Sigmoid colon (tissue), 7 donors: ENCODE measurements around the gene SDF2. TPM values are rescaled to one million over a fixed set of nuclear protein-coding genes. Genes with fewer than 3 reads are reported as not detected.

Experiments
- DNase-seq: peaks from one replicate; pipeline ENCODE4 v3.0.0-alpha.2; 2019
- H3K27ac ChIP-seq, 4 donors: fragments of 200-600 bp; sonication (generic); one replicate each; pipeline ENCODE4 v1.5.1; 2016 to 2019; ENCODE audit warnings: mild to moderate bottlenecking in 1 of 4
- H3K27me3 ChIP-seq, 3 donors: fragments of 200-600 bp; sonication (generic); one replicate each; pipeline ENCODE4 v1.5.1; 2019; ENCODE audit warnings: mild to moderate bottlenecking in 1 of 3
- H3K36me3 ChIP-seq, 4 donors: fragments of 200-600 bp; sonication (generic); one replicate each; pipeline ENCODE4 v1.5.1; 2016 to 2019
- H3K4me1 ChIP-seq, 4 donors: fragments of 200-600 bp; sonication (generic); one replicate each; pipeline ENCODE4 v1.5.1; 2017 to 2019
- H3K4me3 ChIP-seq, 4 donors: fragments of 200-600 bp; sonication (generic); one replicate each; pipeline ENCODE4 v1.5.1; 2017 to 2019; ENCODE audit warnings: mild to moderate bottlenecking in 2 of 4, moderate library complexity in 1 of 4
- H3K9me3 ChIP-seq, 4 donors: fragments of 200-600 bp in 3 of 4; sonication (generic) in 3 of 4; one replicate each; pipeline versions ENCODE4 v1.5.1 to v1.6.1; 2013 to 2019
- EP300 ChIP-seq, 4 donors: sonication (generic); formaldehyde crosslinking; IDR thresholded peaks; one replicate each; pipeline ENCODE4 v1.6.1; 2017; ENCODE audit warnings: antibody characterized with exemption in 4 of 4
- POLR2A ChIP-seq, 2 donors: fragments of 450-650 bp; IDR thresholded peaks; one replicate each; pipeline ENCODE4 v1.6.1; 2016; ENCODE audit warnings: antibody characterized with exemption in 2 of 2, mild to moderate bottlenecking in 2 of 2, moderate library complexity in 2 of 2
- POLR2AphosphoS5 ChIP-seq, 4 donors: sonication (generic); formaldehyde crosslinking; IDR thresholded peaks; one replicate each; pipeline ENCODE4 v1.6.1; 2017; ENCODE audit warnings: antibody characterized with exemption in 4 of 4
- WGBS, 2 donors: extraction: QIAGEN DNeasy Blood & Tissue Kit; methylation state at CpG; one replicate each; pipeline ENCODE4 v1.1.7; 2013; 5-methylcytosine and 5-hydroxymethylcytosine counted together
- intact Hi-C: fragments of 100-400 bp; cut with DNase I; formaldehyde crosslinking; loops from one replicate; pipeline ENCODE4 v1.15.1; 2023
- polyA plus RNA-seq, 3 donors: library from polyadenylated mRNA; stranded (reverse); fragments of 200-250 nt; gene quantifications; one replicate each; pipeline ENCODE4 v1.2.3, GENCODE V29; 2013
- total RNA-seq, 4 donors: library from RNA; depleted of rRNA; stranded (reverse); fragments of >200 nt; gene quantifications; one replicate each; pipeline ENCODE4 v1.1.0, GENCODE V29; 2016
- TF ChIP-seq, protein P1 (sequence below), 4 experiments: fragments of 450-650 bp in 3 of 4; fragments of 200-600 bp in 1 of 4; IDR thresholded peaks; one replicate each; pipeline ENCODE4 v1.5.1; 2016 to 2019; ENCODE audit warnings: antibody characterized with exemption in 4 of 4, mild to moderate bottlenecking in 3 of 4, moderate library complexity in 2 of 4
- donor health status: healthy with polysubstance abuse.
- donor health status: Bipolar disorder and iron deficiency.
- donor health status: healthy.

SDF2 gene
- total and polyA plus RNA-seq, 7 donors: 41.8 to 61.8 (median 51.0) TPM

DNA sequence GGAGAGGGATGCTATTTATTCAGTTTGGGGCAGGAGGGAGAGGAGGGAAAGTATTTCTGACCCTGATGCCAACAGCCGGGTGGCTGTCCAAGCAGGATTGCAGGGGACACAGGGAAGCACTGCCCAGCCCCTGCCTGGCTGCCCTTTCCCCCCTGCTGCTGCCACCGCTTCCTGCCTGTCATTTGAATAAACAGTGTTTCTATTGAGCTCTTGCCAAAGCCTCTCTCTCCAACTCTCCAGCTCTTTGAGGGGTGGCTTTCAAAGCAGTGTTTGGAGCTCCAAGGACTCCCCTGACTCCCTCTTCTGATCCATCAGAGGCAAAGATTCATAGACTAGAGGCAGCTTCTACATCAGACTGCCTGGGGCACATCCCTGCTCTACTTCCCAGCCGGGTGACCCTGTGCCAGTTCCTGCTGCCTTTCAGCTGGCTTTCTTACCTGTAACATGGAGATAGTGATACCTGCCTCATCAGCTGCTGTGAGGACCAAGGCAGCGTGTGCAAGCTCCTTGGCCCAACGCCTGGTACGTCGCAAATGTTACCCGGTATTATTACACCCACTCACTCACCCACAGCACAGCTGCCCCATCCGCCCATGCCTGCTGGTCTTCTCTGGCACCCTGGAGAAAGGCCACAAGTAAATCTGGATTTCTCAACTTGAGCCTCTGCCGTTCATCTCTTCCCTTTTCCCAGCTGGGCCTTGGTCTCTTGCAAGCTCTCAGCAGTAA is 40.5 kb upstream of the SDF2 start:
- 77 to 85% methylated on average over 10 of the region's 10 CpGs for WGBS, 2 donors
- H3K9me3 ChIP-seq: no peaks in the 10 kb centered on the region
- H3K4me3 ChIP-seq: no peak overlapping the region
- H3K27me3 ChIP-seq: no peaks in the 10 kb centered on the region
- DNase-seq: no peak
- TF ChIP-seq POLR2AphosphoS5 (IDR thresholded peaks at IDR 0.05): no peak
- TF ChIP-seq, protein P1, sequence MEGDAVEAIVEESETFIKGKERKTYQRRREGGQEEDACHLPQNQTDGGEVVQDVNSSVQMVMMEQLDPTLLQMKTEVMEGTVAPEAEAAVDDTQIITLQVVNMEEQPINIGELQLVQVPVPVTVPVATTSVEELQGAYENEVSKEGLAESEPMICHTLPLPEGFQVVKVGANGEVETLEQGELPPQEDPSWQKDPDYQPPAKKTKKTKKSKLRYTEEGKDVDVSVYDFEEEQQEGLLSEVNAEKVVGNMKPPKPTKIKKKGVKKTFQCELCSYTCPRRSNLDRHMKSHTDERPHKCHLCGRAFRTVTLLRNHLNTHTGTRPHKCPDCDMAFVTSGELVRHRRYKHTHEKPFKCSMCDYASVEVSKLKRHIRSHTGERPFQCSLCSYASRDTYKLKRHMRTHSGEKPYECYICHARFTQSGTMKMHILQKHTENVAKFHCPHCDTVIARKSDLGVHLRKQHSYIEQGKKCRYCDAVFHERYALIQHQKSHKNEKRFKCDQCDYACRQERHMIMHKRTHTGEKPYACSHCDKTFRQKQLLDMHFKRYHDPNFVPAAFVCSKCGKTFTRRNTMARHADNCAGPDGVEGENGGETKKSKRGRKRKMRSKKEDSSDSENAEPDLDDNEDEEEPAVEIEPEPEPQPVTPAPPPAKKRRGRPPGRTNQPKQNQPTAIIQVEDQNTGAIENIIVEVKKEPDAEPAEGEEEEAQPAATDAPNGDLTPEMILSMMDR (IDR thresholded peaks at IDR 0.05): no peak
- TF ChIP-seq EP300 (IDR thresholded peaks at IDR 0.05): no peak
- no peak for TF ChIP-seq POLR2A (IDR thresholded peaks at IDR 0.05)
- H3K4me1 ChIP-seq: no peaks in the 10 kb centered on the region
- peaks cover 47 to 69% (median 56%) of the 10 kb centered on the region in 4 donors for H3K36me3 ChIP-seq
- no peak overlapping the region for H3K27ac ChIP-seq
- intact Hi-C loops: no loop called here

DNA sequence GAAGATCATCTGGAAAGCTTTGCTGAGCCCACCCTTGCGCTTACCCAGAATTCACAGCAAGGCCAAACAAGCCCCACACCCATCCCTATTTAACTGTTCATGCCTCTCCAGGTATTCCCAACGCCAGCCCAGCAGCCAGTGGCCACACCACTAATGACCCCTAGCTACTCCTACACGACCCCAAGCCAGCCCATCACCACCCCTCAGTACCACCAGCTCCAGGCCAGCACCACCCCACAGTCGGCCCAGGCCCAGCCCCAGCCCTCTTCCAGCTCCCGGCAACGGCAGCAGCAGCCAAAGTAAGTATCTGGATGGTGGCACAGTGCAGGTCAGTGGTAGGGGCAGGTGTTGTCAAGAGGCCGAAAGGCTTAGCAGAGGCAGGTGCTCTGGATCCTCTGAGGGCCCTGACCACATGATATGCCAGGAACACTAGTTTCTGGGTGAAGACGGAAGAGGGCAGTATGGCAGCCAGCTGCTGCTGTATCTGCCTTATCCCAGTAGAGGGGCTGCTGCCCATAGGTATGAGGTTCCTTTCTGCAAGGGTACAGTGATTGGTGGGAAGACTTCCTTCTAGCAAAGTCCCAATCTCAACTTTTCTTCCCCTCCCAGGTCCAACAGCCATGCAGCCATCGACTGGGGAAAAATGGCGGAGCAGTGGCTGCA is 39.3 kb upstream of the SDF2 start:
- TF ChIP-seq POLR2A (IDR thresholded peaks at IDR 0.05): no peak
- no peak for TF ChIP-seq POLR2AphosphoS5 (IDR thresholded peaks at IDR 0.05)
- TF ChIP-seq, protein P1 (IDR thresholded peaks at IDR 0.05): no peak
- no peak for TF ChIP-seq EP300 (IDR thresholded peaks at IDR 0.05)
- no peak overlapping the region for H3K4me3 ChIP-seq
- H3K27me3 ChIP-seq: no peaks in the 10 kb centered on the region
- no peaks in the 10 kb centered on the region for H3K9me3 ChIP-seq
- no peak overlapping the region for H3K27ac ChIP-seq
- WGBS, 2 donors: 94 to 95% methylated on average over 10 of the region's 10 CpGs
- intact Hi-C loops: no loop called here
- peaks cover 57 to 81% (median 67%) of the 10 kb centered on the region in 4 donors for H3K36me3 ChIP-seq
- no peak for DNase-seq
- H3K4me1 ChIP-seq: no peaks in the 10 kb centered on the region

DNA sequence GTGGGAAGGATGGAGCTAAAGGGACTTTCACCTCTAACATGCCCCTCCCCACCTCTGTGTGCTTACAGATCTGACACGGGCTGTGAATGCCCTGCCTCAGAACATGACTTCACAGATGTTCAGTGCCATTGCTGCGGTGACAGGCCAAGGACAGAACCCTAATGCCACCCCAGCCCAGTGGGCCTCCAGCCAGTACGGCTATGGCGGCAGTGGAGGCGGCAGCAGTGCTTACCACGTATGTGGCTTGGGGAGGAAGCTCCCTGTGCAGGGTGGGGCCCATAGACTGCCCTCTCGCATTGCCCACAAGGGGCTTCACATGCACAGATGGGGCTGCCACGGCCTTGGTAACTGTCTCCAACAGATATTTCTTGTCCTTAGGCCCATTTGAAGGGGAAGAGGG is 38.6 kb upstream of the SDF2 start:
- peaks cover 64 to 88% (median 74%) of the 10 kb centered on the region in 4 donors for H3K36me3 ChIP-seq
- 77 to 89% methylated on average over 8 of the region's 8 CpGs for WGBS, 2 donors
- no peaks in the 10 kb centered on the region for H3K9me3 ChIP-seq
- no peak overlapping the region for H3K4me3 ChIP-seq
- intact Hi-C loops: no loop called here
- H3K4me1 ChIP-seq: no peaks in the 10 kb centered on the region
- no peak for DNase-seq
- no peak for TF ChIP-seq POLR2AphosphoS5 (IDR thresholded peaks at IDR 0.05)
- TF ChIP-seq, protein P1 (IDR thresholded peaks at IDR 0.05): no peak
- TF ChIP-seq EP300 (IDR thresholded peaks at IDR 0.05): no peak
- TF ChIP-seq POLR2A (IDR thresholded peaks at IDR 0.05): no peak
- H3K27me3 ChIP-seq: no peaks in the 10 kb centered on the region
- H3K27ac ChIP-seq: no peak overlapping the region

DNA sequence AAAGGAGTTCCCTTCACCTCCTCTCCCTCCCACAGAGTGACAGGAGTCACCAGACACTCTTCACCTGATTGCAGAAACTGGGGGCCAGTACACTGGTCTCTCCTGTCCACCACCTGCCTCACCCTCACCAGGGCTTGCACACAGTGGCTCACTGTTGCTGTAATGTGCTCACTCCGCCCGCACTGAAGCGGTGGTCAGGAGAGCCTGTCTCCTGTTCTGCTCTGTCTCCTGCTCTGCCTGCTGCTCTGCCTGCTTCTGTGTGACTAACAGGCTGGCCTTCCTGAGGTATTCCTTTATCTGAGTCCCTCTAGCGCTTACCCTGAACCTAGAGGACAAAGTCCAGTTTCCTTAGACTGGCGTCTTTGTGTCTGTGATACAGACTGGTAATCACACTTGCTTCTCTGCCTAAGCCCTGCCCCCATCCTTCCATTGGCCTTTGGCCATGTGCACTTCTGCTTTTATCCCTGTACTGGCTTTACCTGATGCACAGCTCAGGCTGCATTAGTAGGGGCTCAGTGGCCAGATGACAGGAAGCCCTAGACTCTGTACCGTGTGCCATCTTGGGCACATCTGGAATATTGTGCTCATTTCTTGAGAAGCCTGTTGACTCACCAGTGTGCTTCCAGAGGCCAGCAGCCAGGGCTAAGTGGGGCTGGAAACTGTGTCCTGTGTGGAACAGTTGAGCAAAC is 36.7 kb upstream of the SDF2 start:
- TF ChIP-seq POLR2A (IDR thresholded peaks at IDR 0.05) (peak in 1 of 2 donors; percentile 37), POLR2AphosphoS5 (IDR thresholded peaks at IDR 0.05) (no peak), EP300 (IDR thresholded peaks at IDR 0.05) (no peak)
- TF ChIP-seq, protein P1 (IDR thresholded peaks at IDR 0.05): peak in 1 of 4 experiments; percentile 6

More for the DNA sequence above, 36.7 kb upstream of the SDF2 start:
- WGBS, 2 donors: 19 to 76% methylated on average over 6 of the region's 6 CpGs
- peaks cover 76 to 100% (median 92%) of the 10 kb centered on the region in 4 donors for H3K36me3 ChIP-seq
- DNase-seq: no peak
- H3K9me3 ChIP-seq: no peaks in the 10 kb centered on the region
- intact Hi-C loops: no loop called here
- H3K4me1 ChIP-seq: no peaks in the 10 kb centered on the region
- H3K27ac ChIP-seq: no peak overlapping the region
- H3K4me3 ChIP-seq: no peak overlapping the region
- H3K27me3 ChIP-seq: no peaks in the 10 kb centered on the region
